Psoas muscle (tissue), 8 donors: Measurements from ENCODE around the gene ADCY5. TPM values are rescaled to one million over a fixed set of nuclear protein-coding genes. Genes with fewer than 3 reads are reported as not detected.

Experiments used
- ATAC-seq, 4 donors: fragments of 200-7000 bp; cut with Tn5 transposase; one replicate each; pipeline ENCODE4 v1.9.1; 2020; ENCODE audit warnings: moderate library complexity in 3 of 4, mild to moderate bottlenecking in 2 of 4
- DNase-seq, 2 donors: peaks; one replicate each; pipeline ENCODE4 v3.0.0-alpha.2; 2020
- H3K27ac ChIP-seq: fragments of 200-600 bp; one replicate; pipeline ENCODE4 v1.8.0; 2022
- H3K27me3 ChIP-seq, 3 donors: fragments of 200-600 bp in 1 of 3; one replicate each; pipeline versions ENCODE4 v1.6.1 to v1.8.0; 2013 to 2022; ENCODE audit warnings: low read length in 2 of 3, mild to moderate bottlenecking in 2 of 3, moderate library complexity in 1 of 3; ENCODE audit not compliant: insufficient read depth in 3 of 3
- H3K36me3 ChIP-seq, 2 donors: fragments of 200-600 bp in 1 of 2; one replicate each; pipeline versions ENCODE4 v1.6.1 to v1.8.0; 2013 to 2022; ENCODE audit warnings: low read depth in 1 of 2, mild to moderate bottlenecking in 1 of 2, moderate library complexity in 1 of 2; ENCODE audit not compliant: insufficient read depth in 1 of 2
- H3K4me1 ChIP-seq: fragments of 200-600 bp; one replicate; pipeline ENCODE4 v1.8.0; 2022
- H3K4me3 ChIP-seq: fragments of 200-600 bp; one replicate; pipeline ENCODE4 v1.8.0; 2022; ENCODE audit warnings: mild to moderate bottlenecking
- H3K9me3 ChIP-seq: fragments of 200-600 bp; one replicate; pipeline ENCODE4 v1.8.0; 2022
- CTCF ChIP-seq: fragments of 200-600 bp; IDR thresholded peaks from one replicate; pipeline ENCODE4 v1.8.0; 2022; ENCODE audit warnings: antibody characterized with exemption
- WGBS, 3 donors: extraction: QIAGEN DNeasy Blood & Tissue Kit; methylation state at CpG; one replicate each; pipeline versions ENCODE4 v1.1.6 to v1.1.7; 2013; 5-methylcytosine and 5-hydroxymethylcytosine counted together
- intact Hi-C, 2 donors: fragments of 100-400 bp; cut with DNase I; formaldehyde crosslinking; loops; one replicate each; pipeline versions ENCODE4 v1.11.0 to v1.14.2; 2022
- polyA plus RNA-seq, 3 donors: library from polyadenylated mRNA; stranded (reverse); fragments of 200-250 nt; gene quantifications; one replicate each; pipeline ENCODE4 v1.2.3, GENCODE V29; 2013
- total RNA-seq, 4 donors: library from RNA; stranded (reverse); fragmentation: NEBNext Ultra II Directional in 2 of 4; extraction: Animal tissue kit (Norgen Biotek cat#: 25700) in 2 of 4; gene quantifications; one replicate each; pipeline versions ENCODE4 v1.2.1 to v1.2.4, GENCODE V29; 2021 to 2023
- donor health status: healthy with polysubstance abuse.
- donor health status: DM: no; HTN: no; CAD: no; lungs with moderate emphysema.
- donor health status: Bipolar disorder and iron deficiency.
- donor health status: healthy.
- donor health status: DM: yes; HTN: yes; CAD: no.
- donor health status: DM: no; HTN: no; CAD: no.
- donor health status: DM: no; HTN: no; CAD: no.
- donor health status: DM: yes; HTN: yes; CAD: no.

Gene ADCY5
- total and polyA plus RNA-seq, 7 donors = 1.0 to 4.4 (median 1.6) TPM

- Histone ChIP-seq H3K27me3 (no peaks in the 10 kb centered on the region), H3K4me1 (no peaks in the 10 kb centered on the region), H3K27ac (no peak overlapping the region), H3K4me3 (no peak overlapping the region), H3K9me3 (no peaks in the 10 kb centered on the region), H3K36me3 (no peaks in the 10 kb centered on the region)
- no peak for TF ChIP-seq CTCF
- ATAC-seq = no peak
- intact Hi-C loops = no loop called here
- DNase-seq = peak in 1 of 2 donors; percentile 32
- 83 to 85% (median 85%) methylated on average over 11 of the region's 11 CpGs for WGBS, 3 donors
Observed at GRCh38 chr3:123405021-123405420, 43.9 kb downstream of the ADCY5 start.

- DNase-seq = no peak
Observed at GRCh38 chr3:123404391-123404790, 44.5 kb downstream of the ADCY5 start.

GRCh38 chr3:123401836-123402530, 46.9 kb downstream of the ADCY5 start:
- Histone ChIP-seq H3K27me3 (no peaks in the 10 kb centered on the region), H3K36me3 (no peaks in the 10 kb centered on the region), H3K9me3 (no peaks in the 10 kb centered on the region), H3K27ac (no peak overlapping the region), H3K4me1 (no peaks in the 10 kb centered on the region), H3K4me3 (no peak overlapping the region)
- peak in 1 of 2 donors; percentile 30 for DNase-seq
- no peak for TF ChIP-seq CTCF
- WGBS, 3 donors = 41 to 52% (median 45%) methylated on average over 11 of the region's 11 CpGs
- intact Hi-C loops = no loop called here
- ATAC-seq = peak; percentile 39 to 64 (median 52)

More at GRCh38 chr3:123404391-123404790, 44.5 kb downstream of the ADCY5 start:
- no peak for ATAC-seq
- H3K4me1 ChIP-seq = no peaks in the 10 kb centered on the region
- no peaks in the 10 kb centered on the region for H3K9me3 ChIP-seq
- H3K27me3 ChIP-seq = no peaks in the 10 kb centered on the region
- intact Hi-C loops = no loop called here
- no peak overlapping the region for H3K27ac ChIP-seq
- no peak overlapping the region for H3K4me3 ChIP-seq
- 70 to 77% (median 76%) methylated on average over 3 of the region's 3 CpGs for WGBS, 3 donors
- H3K36me3 ChIP-seq = no peaks in the 10 kb centered on the region
- TF ChIP-seq CTCF = no peak

GRCh38 chr3:123400169-123400568, 48.7 kb downstream of the ADCY5 start:
- Histone ChIP-seq H3K4me1 (no peaks in the 10 kb centered on the region), H3K36me3 (no peaks in the 10 kb centered on the region), H3K27ac (no peak overlapping the region), H3K9me3 (no peaks in the 10 kb centered on the region), H3K4me3 (no peak overlapping the region), H3K27me3 (no peaks in the 10 kb centered on the region)
- TF ChIP-seq CTCF = no peak
- DNase-seq = peak in 1 of 2 donors; percentile 15
- intact Hi-C loops = no loop called here
- 89 to 97% (median 91%) methylated on average over 3 of the region's 3 CpGs for WGBS, 3 donors
- ATAC-seq = no peak

- no peaks in the 10 kb centered on the region for H3K4me1 ChIP-seq
- intact Hi-C loops = no loop called here
Observed at GRCh38 chr3:123399653-123400052, 49.2 kb downstream of the ADCY5 start.

More at GRCh38 chr3:123399653-123400052, 49.2 kb downstream of the ADCY5 start:
- H3K27me3 ChIP-seq = no peaks in the 10 kb centered on the region
- no peak for TF ChIP-seq CTCF
- H3K9me3 ChIP-seq = no peaks in the 10 kb centered on the region
- DNase-seq (no peak), ATAC-seq (no peak)
- no peak overlapping the region for H3K27ac ChIP-seq
- 78 to 81% (median 79%) methylated on average over 6 of the region's 6 CpGs for WGBS, 3 donors
- H3K36me3 ChIP-seq = no peaks in the 10 kb centered on the region
- no peak overlapping the region for H3K4me3 ChIP-seq
